DOHH2 (cell line): Measurements from ENCODE around the gene MDFI.

Experiments used
- CTCF ChIP-seq: fragments of 200-600 bp; sonication (generic); IDR thresholded peaks from one replicate; pipeline ENCODE4 v1.5.1; 2014; ENCODE audit warnings: antibody characterized with exemption, mild to moderate bottlenecking, low read depth, low read length; ENCODE audit not compliant: poor library complexity, severe bottlenecking
- EZH2phosphoT487 ChIP-seq: fragments of 200-600 bp; sonication (generic); IDR thresholded peaks from 2 replicates; pipeline ENCODE4 v1.6.1; 2017; ENCODE audit warnings: borderline replicate concordance, mild to moderate bottlenecking, antibody characterized with exemption, low read length, moderate library complexity, mixed read lengths

DNA sequence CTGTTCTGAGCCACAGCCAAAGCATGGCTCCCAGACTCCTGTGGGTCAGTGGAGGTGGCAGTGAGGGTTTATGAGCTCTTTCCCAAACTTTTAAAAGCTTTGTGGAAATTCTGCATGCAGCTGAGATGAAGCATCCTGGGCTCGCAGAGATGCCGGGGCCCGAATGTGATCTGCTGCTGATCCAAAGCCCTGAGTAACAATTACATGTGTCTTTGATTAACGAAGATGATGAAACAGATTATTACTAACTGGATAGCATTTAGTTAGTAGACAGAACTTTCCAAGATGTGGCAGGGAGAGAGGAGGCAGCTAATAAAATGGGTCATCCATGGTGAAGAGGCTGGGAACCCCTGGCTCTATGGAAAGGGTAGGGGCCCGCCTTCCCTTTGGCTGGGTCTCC, 43.9 kb upstream of the MDFI start:
- TF ChIP-seq CTCF: no peak
- TF ChIP-seq EZH2phosphoT487: no peak
